ENCODE data around the gene CHST5.

DNA sequence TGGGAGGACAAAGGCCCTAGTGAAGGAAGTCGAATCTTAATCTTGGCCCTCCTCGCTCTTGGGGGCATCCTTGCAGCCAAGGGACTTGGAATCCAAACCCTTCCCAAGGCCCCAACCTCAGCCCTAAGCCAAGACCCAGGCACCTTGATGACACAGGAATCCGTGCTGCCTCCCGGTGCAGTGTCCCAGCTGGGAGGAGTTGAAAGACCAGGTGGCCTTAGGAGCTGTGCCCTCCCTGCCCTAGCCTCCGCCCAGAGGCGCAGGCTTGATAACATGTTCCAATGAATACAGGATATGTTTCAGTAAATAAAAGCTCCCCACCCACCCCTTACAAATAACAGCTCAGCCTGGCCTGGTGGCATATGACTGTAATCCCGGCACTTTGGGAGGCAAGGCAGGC is at the start of gene CHST5:
- TF ChIP-seq, protein P1, sequence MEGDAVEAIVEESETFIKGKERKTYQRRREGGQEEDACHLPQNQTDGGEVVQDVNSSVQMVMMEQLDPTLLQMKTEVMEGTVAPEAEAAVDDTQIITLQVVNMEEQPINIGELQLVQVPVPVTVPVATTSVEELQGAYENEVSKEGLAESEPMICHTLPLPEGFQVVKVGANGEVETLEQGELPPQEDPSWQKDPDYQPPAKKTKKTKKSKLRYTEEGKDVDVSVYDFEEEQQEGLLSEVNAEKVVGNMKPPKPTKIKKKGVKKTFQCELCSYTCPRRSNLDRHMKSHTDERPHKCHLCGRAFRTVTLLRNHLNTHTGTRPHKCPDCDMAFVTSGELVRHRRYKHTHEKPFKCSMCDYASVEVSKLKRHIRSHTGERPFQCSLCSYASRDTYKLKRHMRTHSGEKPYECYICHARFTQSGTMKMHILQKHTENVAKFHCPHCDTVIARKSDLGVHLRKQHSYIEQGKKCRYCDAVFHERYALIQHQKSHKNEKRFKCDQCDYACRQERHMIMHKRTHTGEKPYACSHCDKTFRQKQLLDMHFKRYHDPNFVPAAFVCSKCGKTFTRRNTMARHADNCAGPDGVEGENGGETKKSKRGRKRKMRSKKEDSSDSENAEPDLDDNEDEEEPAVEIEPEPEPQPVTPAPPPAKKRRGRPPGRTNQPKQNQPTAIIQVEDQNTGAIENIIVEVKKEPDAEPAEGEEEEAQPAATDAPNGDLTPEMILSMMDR (conservative IDR thresholded peaks at IDR 0.05; ENCODE audit: low read depth, low read length): no peak
- no peak for TF ChIP-seq EZH2 (IDR thresholded peaks at IDR 0.05; ENCODE audit: borderline replicate concordance, low read depth, low read length, poor library complexity, severe bottlenecking)
